Astrocyte of the cerebellum (primary cell): ENCODE data around the gene ERFL.
"Not testable (repeated sequence)": the region's sequence is repeated elsewhere in the genome, so short reads cannot be mapped to it uniquely, and the experiment has no call there.

Source experiments
- DNase-seq: peaks from one replicate; pipeline ENCODE4 v3.0.0-alpha.2; 2011; ENCODE audit warnings: low read depth
- H3K4me3 ChIP-seq: 2 replicates; pipeline ENCODE4 v1.5.1; 2011; ENCODE audit warnings: mild to moderate bottlenecking, low read depth, low read length, moderate library complexity
- in situ Hi-C: cut with HindIII; loops from 2 replicates; pipeline ENCODE4 v1.10.0; 2017; ENCODE audit warnings: low sequenced_read_pairs
- TF ChIP-seq, protein P1 (sequence below): IDR thresholded peaks from 2 replicates; pipeline ENCODE4 v1.5.1; 2012; ENCODE audit warnings: low read length, low read depth, moderate library complexity, mild to moderate bottlenecking; ENCODE audit errors: missing control alignments

Gene ERFL

GRCh38 chr19:41917676-41918075 is 10.6 kb downstream of the ERFL start:
- DNase-seq: no peak
- H3K4me3 ChIP-seq: no peak overlapping the region
- in situ Hi-C loops: no loop called here
- TF ChIP-seq, protein P1, sequence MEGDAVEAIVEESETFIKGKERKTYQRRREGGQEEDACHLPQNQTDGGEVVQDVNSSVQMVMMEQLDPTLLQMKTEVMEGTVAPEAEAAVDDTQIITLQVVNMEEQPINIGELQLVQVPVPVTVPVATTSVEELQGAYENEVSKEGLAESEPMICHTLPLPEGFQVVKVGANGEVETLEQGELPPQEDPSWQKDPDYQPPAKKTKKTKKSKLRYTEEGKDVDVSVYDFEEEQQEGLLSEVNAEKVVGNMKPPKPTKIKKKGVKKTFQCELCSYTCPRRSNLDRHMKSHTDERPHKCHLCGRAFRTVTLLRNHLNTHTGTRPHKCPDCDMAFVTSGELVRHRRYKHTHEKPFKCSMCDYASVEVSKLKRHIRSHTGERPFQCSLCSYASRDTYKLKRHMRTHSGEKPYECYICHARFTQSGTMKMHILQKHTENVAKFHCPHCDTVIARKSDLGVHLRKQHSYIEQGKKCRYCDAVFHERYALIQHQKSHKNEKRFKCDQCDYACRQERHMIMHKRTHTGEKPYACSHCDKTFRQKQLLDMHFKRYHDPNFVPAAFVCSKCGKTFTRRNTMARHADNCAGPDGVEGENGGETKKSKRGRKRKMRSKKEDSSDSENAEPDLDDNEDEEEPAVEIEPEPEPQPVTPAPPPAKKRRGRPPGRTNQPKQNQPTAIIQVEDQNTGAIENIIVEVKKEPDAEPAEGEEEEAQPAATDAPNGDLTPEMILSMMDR: no peak

GRCh38 chr19:41915776-41916414 is 12.4 kb downstream of the ERFL start:
- no peak for DNase-seq
- no peak overlapping the region for H3K4me3 ChIP-seq
- TF ChIP-seq, protein P1: no peak
- in situ Hi-C loops: no loop called here

DNA sequence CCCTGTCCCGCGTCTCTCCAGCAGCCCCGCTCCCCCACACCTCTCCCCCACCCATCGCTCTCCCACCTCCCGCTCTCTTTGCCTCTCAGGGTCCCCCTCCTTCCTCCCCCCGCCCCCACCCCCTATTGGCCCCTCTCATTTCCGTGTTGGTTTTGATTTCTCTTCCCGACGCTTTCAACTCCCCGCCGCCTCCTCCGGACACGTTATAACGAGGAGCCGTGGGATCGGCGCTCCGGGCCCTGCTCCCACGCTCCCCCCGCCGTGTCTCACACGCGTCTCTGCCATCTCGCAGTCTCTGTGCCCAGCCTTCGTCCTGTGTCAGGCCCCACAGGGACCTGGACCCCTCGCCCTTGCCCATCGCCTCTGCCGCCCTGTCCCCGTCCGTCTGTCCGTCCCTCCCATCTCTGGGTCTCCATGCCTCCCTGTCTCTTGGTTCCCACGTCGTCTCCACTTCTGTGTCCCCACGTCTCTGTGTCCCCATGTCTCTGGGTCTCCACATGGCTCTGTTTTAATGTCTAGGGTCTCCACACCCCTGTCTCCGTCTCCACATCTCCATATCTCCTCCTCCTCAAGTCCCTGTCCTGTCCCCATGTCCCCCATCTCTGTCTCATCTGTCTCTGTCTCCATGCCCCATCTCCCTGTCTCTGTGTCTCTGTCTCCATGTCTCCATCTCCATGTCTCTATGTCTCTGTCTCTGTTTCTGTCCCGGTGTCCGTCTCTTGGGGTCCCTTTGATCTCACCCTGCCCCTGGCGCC is 13.1 kb downstream of the ERFL start:
- H3K4me3 ChIP-seq: no peak overlapping the region
- no peak for DNase-seq
- TF ChIP-seq, protein P1: no peak
- in situ Hi-C loops: no loop called here

GRCh38 chr19:41914424-41914834 is 13.8 kb downstream of the ERFL start:
- H3K4me3 ChIP-seq, in situ Hi-C loops, DNase-seq: not testable (repeated sequence)

GRCh38 chr19:41913538-41914423 is 14.5 kb downstream of the ERFL start:
- in situ Hi-C loops: no loop called here

DNA sequence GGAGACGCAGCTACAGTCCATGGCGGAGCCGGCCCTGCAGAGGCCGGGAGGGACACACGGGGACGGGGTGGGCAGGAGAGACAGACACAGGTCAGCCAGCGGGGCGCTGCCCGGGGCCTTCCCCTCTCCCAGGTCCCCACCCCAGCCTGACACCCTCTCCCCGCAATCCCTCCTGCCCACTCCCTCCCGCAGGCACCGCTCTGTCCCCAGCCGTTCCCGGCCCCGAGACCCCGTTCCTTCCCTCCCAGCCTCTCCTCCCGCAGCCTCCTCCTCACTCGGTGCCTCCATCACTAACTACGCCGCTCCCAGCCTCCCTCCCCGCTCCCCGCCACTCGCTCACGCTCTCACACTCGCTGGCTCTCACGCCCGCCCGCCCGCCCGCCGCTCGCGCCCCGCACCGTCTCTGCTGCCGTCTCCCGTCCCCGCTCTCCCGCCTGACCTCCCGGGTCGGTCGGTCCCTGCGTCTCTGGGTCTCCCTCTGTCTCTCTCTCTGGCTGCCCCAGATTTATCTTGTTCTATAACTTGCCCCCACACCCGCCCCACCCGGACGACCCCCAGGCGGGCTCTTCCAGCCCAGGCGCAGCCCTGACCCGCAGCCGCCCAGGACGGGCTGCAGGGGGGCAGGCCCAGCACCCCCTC is 15.2 kb downstream of the ERFL start:
- in situ Hi-C loops: no loop called here
- DNase-seq: no peak
- no peak overlapping the region for H3K4me3 ChIP-seq
- TF ChIP-seq, protein P1: no peak

More at GRCh38 chr19:41913538-41914423, 14.5 kb downstream of the ERFL start:
- no peak overlapping the region for H3K4me3 ChIP-seq
- TF ChIP-seq, protein P1: no peak
- no peak for DNase-seq
